Duodenal mucosa (tissue), 2 donors: ENCODE data around the gene USP24.

Source experiments
- H3K27ac ChIP-seq: one replicate; pipeline ENCODE4 v1.7.0; 2013; ENCODE audit warnings: low read depth, low read length
- H3K27me3 ChIP-seq, 2 donors: one replicate each; pipeline ENCODE4 v1.7.0; 2013; ENCODE audit warnings: low read length in 2 of 2, control low read depth in 1 of 2; ENCODE audit not compliant: insufficient read depth in 2 of 2, control insufficient read depth in 1 of 2
- H3K36me3 ChIP-seq, 2 donors: one replicate each; pipeline ENCODE4 v1.7.0; 2013; ENCODE audit warnings: low read length in 2 of 2, control low read depth in 1 of 2; ENCODE audit not compliant: insufficient read depth in 2 of 2, control insufficient read depth in 1 of 2
- H3K4me1 ChIP-seq, 2 donors: one replicate each; pipeline ENCODE4 v1.7.0; 2013; ENCODE audit warnings: low read length in 2 of 2, control low read depth in 1 of 2; ENCODE audit not compliant: insufficient read depth in 2 of 2, control insufficient read depth in 1 of 2
- H3K4me3 ChIP-seq, 2 donors: one replicate each; pipeline ENCODE4 v1.7.0; 2013; ENCODE audit warnings: low read length in 2 of 2, low read depth in 1 of 2
- H3K9ac ChIP-seq, 2 donors: one replicate each; pipeline ENCODE4 v1.7.0; 2013; ENCODE audit warnings: low read length in 2 of 2, low read depth in 1 of 2
- H3K9me3 ChIP-seq, 2 donors: one replicate each; pipeline ENCODE4 v1.7.0; 2013; ENCODE audit warnings: low read length in 2 of 2, control low read depth in 1 of 2; ENCODE audit not compliant: control insufficient read depth in 1 of 2

Gene USP24

DNA sequence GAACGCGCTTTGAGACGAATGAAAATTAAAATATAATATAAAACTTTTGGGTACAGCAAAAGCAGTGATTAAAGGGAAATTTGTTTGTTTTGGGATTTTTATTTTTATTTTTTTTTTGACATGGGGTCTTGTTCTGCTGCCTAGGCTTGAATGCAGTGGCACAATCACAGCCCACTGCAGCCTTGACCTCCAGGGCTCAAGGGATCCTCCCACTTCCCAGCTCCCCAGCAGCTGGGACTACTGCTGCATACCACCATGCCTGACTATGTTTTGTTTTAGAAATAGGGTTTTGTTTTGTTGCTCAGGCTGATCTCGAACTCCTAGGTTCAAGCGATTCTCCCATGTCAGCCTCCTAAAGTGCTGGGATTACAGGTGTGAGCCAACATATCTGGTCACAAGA lies 30.3 kb downstream of the USP24 start:
- peaks cover 0 to 6% of the 10 kb centered on the region in 2 donors for H3K9me3 ChIP-seq
- no peak overlapping the region for H3K27ac ChIP-seq
- H3K4me3 ChIP-seq: no peak overlapping the region
- no peaks in the 10 kb centered on the region for H3K27me3 ChIP-seq
- H3K9ac ChIP-seq: no peak overlapping the region
- H3K4me1 ChIP-seq: no peaks in the 10 kb centered on the region
- no peaks in the 10 kb centered on the region for H3K36me3 ChIP-seq

GRCh38 chr1:55181666-55182065 lies 33.5 kb downstream of the USP24 start:
- Histone ChIP-seq H3K36me3 (no peaks in the 10 kb centered on the region), H3K27ac (no peak overlapping the region), H3K4me1 (no peaks in the 10 kb centered on the region), H3K9ac (no peak overlapping the region), H3K27me3 (no peaks in the 10 kb centered on the region), H3K4me3 (no peak overlapping the region), H3K9me3 (peaks cover 0 to 6% of the 10 kb centered on the region in 2 donors)

DNA sequence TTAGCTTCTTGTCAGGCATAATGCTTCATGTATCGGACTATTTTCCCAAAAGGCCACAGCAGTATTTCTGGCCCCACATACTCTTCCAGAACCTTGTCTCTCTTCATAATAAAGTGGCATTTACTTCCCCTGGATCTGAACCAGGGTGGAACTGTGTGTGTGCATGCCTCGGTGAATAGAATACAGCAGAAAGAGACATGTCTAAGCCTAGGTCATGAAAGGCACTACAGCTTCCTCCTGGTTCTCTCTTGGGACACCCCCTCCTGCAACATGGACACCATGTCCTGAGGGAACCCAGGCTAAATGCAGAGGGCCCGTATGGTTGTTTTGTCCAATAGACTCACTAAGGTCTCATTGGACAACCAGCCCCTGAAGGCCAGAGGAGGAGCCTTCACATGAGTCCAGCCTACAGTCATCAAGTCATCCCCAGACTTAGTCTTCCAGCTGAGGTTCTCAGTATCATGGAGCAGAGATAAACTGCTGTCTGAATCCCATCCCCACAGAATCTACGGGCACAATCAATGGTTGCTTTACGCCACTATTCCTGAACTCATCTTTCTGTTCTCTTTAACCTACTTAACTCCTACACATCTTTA lies 35.0 kb downstream of the USP24 start:
- Histone ChIP-seq H3K4me3 (no peak overlapping the region), H3K4me1 (no peaks in the 10 kb centered on the region), H3K27ac (no peak overlapping the region), H3K9me3 (peaks cover 0 to 6% of the 10 kb centered on the region in 2 donors), H3K36me3 (peaks cover 0 to 7% of the 10 kb centered on the region in 2 donors), H3K9ac (no peak overlapping the region), H3K27me3 (no peaks in the 10 kb centered on the region)

GRCh38 chr1:55179177-55179835 lies 35.9 kb downstream of the USP24 start:
- no peaks in the 10 kb centered on the region for H3K27me3 ChIP-seq
- H3K36me3 ChIP-seq: peaks cover 0 to 7% of the 10 kb centered on the region in 2 donors
- no peaks in the 10 kb centered on the region for H3K4me1 ChIP-seq
- no peak overlapping the region for H3K4me3 ChIP-seq
- H3K9me3 ChIP-seq: peaks cover 0 to 3% of the 10 kb centered on the region in 2 donors
- H3K9ac ChIP-seq: no peak overlapping the region
- H3K27ac ChIP-seq: no peak overlapping the region

DNA sequence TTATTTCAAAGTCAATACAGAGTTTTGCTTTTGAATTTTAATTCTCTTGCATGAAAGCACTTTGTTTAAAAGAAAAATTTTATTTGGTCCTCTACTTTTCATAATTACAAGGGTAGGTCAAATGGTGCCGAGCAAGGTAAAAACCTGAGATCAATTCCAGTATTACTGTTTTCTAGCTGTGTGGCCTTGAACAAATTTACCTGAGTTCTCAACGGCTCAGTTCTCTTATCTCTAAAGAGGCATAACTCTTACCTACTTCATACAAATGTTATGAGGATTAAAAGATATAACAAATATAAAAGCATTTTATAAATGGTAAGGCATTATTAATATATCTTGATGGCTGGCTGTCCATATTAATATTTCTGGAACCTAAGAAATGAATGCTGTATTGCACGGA lies 42.5 kb downstream of the USP24 start:
- Histone ChIP-seq H3K27ac (no peak overlapping the region), H3K4me3 (no peak overlapping the region), H3K27me3 (no peaks in the 10 kb centered on the region), H3K9ac (no peak overlapping the region), H3K9me3 (no peaks in the 10 kb centered on the region), H3K4me1 (no peaks in the 10 kb centered on the region), H3K36me3 (peaks cover 8 to 27% of the 10 kb centered on the region in 2 donors)

DNA sequence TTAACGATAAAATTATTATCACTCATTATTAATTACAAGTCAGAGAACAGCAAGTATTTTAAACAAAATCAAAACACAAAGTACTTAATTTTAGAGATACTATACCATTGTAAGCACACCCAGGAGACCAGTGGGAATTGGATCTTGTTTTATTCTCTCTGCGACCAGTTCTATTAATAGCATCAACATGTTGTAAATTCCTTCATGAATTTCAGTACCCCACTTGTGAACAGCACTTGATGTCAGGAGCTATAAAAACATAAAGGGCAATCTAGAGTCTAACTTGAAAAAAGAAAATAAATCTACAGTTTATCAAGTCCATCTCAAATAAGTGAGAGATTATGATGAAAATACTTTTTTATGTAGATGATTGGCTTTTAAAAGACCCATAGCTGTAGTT lies 42.9 kb downstream of the USP24 start:
- H3K27me3 ChIP-seq: no peaks in the 10 kb centered on the region
- H3K9me3 ChIP-seq: no peaks in the 10 kb centered on the region
- no peaks in the 10 kb centered on the region for H3K4me1 ChIP-seq
- no peak overlapping the region for H3K27ac ChIP-seq
- H3K9ac ChIP-seq: no peak overlapping the region
- peaks cover 10 to 31% of the 10 kb centered on the region in 2 donors for H3K36me3 ChIP-seq
- H3K4me3 ChIP-seq: no peak overlapping the region

DNA sequence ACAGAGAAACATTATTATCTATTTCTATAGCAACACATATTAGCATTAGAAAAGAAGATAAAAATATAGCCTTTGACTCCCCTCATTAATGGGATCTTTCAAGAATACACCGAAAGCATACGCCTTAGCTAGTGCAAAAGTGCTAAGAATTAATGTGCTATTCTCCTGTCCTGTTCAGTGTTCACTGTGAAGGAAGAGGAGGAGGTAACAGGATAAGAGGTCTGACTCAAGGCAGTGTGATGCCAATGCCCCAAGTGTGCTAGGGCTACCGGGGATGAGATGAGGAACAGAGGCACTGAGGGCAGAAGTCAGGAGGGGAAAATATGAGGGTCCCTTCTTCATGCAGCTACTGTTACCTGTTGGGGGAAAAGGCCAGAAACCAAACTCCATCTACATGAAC lies 43.5 kb downstream of the USP24 start:
- H3K9me3 ChIP-seq: no peaks in the 10 kb centered on the region
- H3K4me1 ChIP-seq: no peaks in the 10 kb centered on the region
- H3K27me3 ChIP-seq: no peaks in the 10 kb centered on the region
- H3K36me3 ChIP-seq: peaks cover 15 to 34% of the 10 kb centered on the region in 2 donors
- H3K27ac ChIP-seq: no peak overlapping the region
- H3K4me3 ChIP-seq: no peak overlapping the region
- no peak overlapping the region for H3K9ac ChIP-seq

- no peak overlapping the region for H3K9ac ChIP-seq
- no peaks in the 10 kb centered on the region for H3K9me3 ChIP-seq
- H3K4me1 ChIP-seq: no peaks in the 10 kb centered on the region
- H3K27ac ChIP-seq: no peak overlapping the region
- peaks cover 15 to 30% of the 10 kb centered on the region in 2 donors for H3K36me3 ChIP-seq
- no peaks in the 10 kb centered on the region for H3K27me3 ChIP-seq
- H3K4me3 ChIP-seq: no peak overlapping the region
Observed at GRCh38 chr1:55170426-55170825, 44.7 kb downstream of the USP24 start.

DNA sequence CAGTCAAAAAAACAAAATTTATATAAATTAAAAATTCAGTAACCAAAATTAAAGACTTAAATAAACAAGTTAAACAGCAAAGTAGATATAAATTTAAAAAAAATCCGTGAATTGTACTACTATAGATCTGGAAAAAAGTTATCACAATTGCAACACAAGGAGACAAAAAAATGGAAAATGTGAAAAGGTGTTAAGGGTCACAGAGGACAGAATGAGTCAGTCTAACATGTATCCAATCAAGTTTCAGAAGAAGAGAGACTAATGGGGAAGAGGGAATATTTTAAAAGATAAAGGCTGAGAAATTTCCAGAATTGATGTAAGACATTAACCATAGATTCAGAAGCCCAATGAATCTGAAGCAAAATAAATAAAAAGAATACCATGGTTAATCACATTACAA lies 46.0 kb downstream of the USP24 start:
- H3K4me1 ChIP-seq: no peaks in the 10 kb centered on the region

GRCh38 chr1:55168353-55168752 lies 46.8 kb downstream of the USP24 start:
- H3K36me3 ChIP-seq: peaks cover 15 to 40% of the 10 kb centered on the region in 2 donors
- no peaks in the 10 kb centered on the region for H3K27me3 ChIP-seq
- no peaks in the 10 kb centered on the region for H3K9me3 ChIP-seq

More for the DNA sequence above, 46.0 kb downstream of the USP24 start:
- no peak overlapping the region for H3K9ac ChIP-seq
- H3K9me3 ChIP-seq: no peaks in the 10 kb centered on the region
- H3K4me3 ChIP-seq: no peak overlapping the region
- H3K36me3 ChIP-seq: peaks cover 15 to 39% of the 10 kb centered on the region in 2 donors
- no peak overlapping the region for H3K27ac ChIP-seq
- H3K27me3 ChIP-seq: no peaks in the 10 kb centered on the region

More at GRCh38 chr1:55168353-55168752, 46.8 kb downstream of the USP24 start:
- Histone ChIP-seq H3K4me3 (no peak overlapping the region), H3K9ac (no peak overlapping the region), H3K27ac (no peak overlapping the region), H3K4me1 (no peaks in the 10 kb centered on the region)
